ENCODE measurements around the gene TBL1XR1.

The TBL1XR1 gene

GRCh38 chr3:177197041-177197726 is at the start of gene TBL1XR1:
Gene TBL1XR1 (minus strand): TSS chr3:177197482. CDS start chr3:177064977, 132,505 bp downstream.
- DNase-seq: peak; percentile 92

- no peak for DNase-seq
These were observed 48.0 kb upstream of the TBL1XR1 start for GRCh38 chr3:177245250-177245649.

GRCh38 chr3:177244606-177245005 is 47.3 kb upstream of the TBL1XR1 start:
- no peak for DNase-seq

GRCh38 chr3:177238686-177239216 is 41.5 kb upstream of the TBL1XR1 start:
- DNase-seq: no peak

- no peak for DNase-seq
These were observed 39.9 kb upstream of the TBL1XR1 start for GRCh38 chr3:177237206-177237605.

GRCh38 chr3:177236704-177237103 is 39.4 kb upstream of the TBL1XR1 start:
- no peak for DNase-seq

GRCh38 chr3:177234121-177234520 is 36.8 kb upstream of the TBL1XR1 start:
- no peak for DNase-seq

GRCh38 chr3:177231242-177231641 is 34.0 kb upstream of the TBL1XR1 start:
- DNase-seq: no peak

GRCh38 chr3:177230641-177231040 is 33.4 kb upstream of the TBL1XR1 start:
- no peak for DNase-seq

GRCh38 chr3:177229791-177230190 is 32.5 kb upstream of the TBL1XR1 start:
- DNase-seq: no peak

- no peak for DNase-seq
These were observed 31.4 kb upstream of the TBL1XR1 start for GRCh38 chr3:177228601-177229190.

- no peak for DNase-seq
These were observed 27.1 kb upstream of the TBL1XR1 start for GRCh38 chr3:177224414-177224813.

- DNase-seq: no peak
These were observed 24.5 kb upstream of the TBL1XR1 start for GRCh38 chr3:177221744-177222143.

- DNase-seq: no peak
These were observed 23.1 kb upstream of the TBL1XR1 start for GRCh38 chr3:177220136-177220974.

GRCh38 chr3:177213801-177214535 is 16.7 kb upstream of the TBL1XR1 start:
- DNase-seq: no peak

- no peak for DNase-seq
These were observed 15.5 kb upstream of the TBL1XR1 start for GRCh38 chr3:177212756-177213155.

- no peak for DNase-seq
These were observed 15.0 kb upstream of the TBL1XR1 start for GRCh38 chr3:177212278-177212610.

GRCh38 chr3:177211503-177212277 is 14.4 kb upstream of the TBL1XR1 start:
- DNase-seq: no peak

GRCh38 chr3:177210744-177211502 is 13.6 kb upstream of the TBL1XR1 start:
- no peak for DNase-seq

- no peak for DNase-seq
These were observed 12.2 kb upstream of the TBL1XR1 start for GRCh38 chr3:177209509-177209908.

GRCh38 chr3:177208781-177209180 is 11.5 kb upstream of the TBL1XR1 start:
- DNase-seq: no peak
